WTC11 (cell line): ENCODE results near the gene FNDC3A.

ENCODE experiments used
- KAT7 ChIP-seq: sonication (generic); formaldehyde crosslinking; IDR thresholded peaks from 2 replicates; pipeline ENCODE4 v1.8.1; 2023; ENCODE audit warnings: missing genetic modification reagents, mild to moderate bottlenecking, borderline replicate concordance
- ZBTB21 ChIP-seq: sonication (generic); formaldehyde crosslinking; IDR thresholded peaks from 2 replicates; pipeline ENCODE4 v1.8.1; 2023; ENCODE audit warnings: mild to moderate bottlenecking, missing genetic modification reagents, borderline replicate concordance
- ZNF232 ChIP-seq: sonication (generic); formaldehyde crosslinking; IDR thresholded peaks from 2 replicates; pipeline ENCODE4 v1.8.0; 2022; ENCODE audit warnings: mild to moderate bottlenecking, missing genetic modification reagents
- TF ChIP-seq, protein P1 (sequence below): fragments of 200-600 bp; IDR thresholded peaks from 2 replicates; pipeline ENCODE4 v1.8.0; 2022; ENCODE audit warnings: antibody characterized with exemption
- TF ChIP-seq, protein P2 (sequence below): sonication (generic); formaldehyde crosslinking; IDR thresholded peaks from 2 replicates; pipeline ENCODE4 v1.8.1; 2023; ENCODE audit warnings: mild to moderate bottlenecking, missing genetic modification reagents

DNA sequence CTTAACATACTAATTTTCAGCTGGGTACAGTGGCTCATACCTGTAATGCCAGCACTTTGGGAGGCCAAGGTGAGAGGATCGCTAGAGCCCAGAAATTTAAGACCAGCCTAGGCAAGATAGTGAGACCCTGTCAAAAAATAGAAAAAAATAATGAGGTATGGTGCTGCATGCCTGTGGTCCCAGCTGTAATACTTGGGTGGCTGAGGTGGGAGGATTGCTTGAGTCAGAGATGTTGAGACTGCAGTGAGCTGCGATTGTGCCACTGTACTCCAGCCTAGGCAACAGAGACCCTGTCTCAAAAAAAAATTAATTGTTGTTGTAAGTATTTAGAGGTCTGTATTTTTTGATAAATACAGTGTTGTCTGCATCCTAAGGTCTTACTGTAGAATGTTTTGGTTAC lies 66.8 kb downstream of the FNDC3A start:
- TF ChIP-seq, protein P1, sequence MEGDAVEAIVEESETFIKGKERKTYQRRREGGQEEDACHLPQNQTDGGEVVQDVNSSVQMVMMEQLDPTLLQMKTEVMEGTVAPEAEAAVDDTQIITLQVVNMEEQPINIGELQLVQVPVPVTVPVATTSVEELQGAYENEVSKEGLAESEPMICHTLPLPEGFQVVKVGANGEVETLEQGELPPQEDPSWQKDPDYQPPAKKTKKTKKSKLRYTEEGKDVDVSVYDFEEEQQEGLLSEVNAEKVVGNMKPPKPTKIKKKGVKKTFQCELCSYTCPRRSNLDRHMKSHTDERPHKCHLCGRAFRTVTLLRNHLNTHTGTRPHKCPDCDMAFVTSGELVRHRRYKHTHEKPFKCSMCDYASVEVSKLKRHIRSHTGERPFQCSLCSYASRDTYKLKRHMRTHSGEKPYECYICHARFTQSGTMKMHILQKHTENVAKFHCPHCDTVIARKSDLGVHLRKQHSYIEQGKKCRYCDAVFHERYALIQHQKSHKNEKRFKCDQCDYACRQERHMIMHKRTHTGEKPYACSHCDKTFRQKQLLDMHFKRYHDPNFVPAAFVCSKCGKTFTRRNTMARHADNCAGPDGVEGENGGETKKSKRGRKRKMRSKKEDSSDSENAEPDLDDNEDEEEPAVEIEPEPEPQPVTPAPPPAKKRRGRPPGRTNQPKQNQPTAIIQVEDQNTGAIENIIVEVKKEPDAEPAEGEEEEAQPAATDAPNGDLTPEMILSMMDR = no peak
- TF ChIP-seq, protein P2, sequence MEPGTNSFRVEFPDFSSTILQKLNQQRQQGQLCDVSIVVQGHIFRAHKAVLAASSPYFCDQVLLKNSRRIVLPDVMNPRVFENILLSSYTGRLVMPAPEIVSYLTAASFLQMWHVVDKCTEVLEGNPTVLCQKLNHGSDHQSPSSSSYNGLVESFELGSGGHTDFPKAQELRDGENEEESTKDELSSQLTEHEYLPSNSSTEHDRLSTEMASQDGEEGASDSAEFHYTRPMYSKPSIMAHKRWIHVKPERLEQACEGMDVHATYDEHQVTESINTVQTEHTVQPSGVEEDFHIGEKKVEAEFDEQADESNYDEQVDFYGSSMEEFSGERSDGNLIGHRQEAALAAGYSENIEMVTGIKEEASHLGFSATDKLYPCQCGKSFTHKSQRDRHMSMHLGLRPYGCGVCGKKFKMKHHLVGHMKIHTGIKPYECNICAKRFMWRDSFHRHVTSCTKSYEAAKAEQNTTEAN (CRISPR knock-in tag) = no peak
- TF ChIP-seq ZBTB21 (CRISPR knock-in tag) = no peak
- no peak for TF ChIP-seq ZNF232 (CRISPR knock-in tag)
- no peak for TF ChIP-seq KAT7 (CRISPR knock-in tag)
